Activated naive CD4-positive, alpha-beta T cell treated with anti-CD3 and anti-CD28 coated beads, Interleukin-2, amount 50 U/mL, for 16 hours (primary cell): Measurements from ENCODE around the gene FEN1.

ENCODE experiments used
- DNase-seq: peaks from one replicate; pipeline ENCODE4 v3.0.0-alpha.2; 2020

The FEN1 gene, protein sequence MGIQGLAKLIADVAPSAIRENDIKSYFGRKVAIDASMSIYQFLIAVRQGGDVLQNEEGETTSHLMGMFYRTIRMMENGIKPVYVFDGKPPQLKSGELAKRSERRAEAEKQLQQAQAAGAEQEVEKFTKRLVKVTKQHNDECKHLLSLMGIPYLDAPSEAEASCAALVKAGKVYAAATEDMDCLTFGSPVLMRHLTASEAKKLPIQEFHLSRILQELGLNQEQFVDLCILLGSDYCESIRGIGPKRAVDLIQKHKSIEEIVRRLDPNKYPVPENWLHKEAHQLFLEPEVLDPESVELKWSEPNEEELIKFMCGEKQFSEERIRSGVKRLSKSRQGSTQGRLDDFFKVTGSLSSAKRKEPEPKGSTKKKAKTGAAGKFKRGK

DNA sequence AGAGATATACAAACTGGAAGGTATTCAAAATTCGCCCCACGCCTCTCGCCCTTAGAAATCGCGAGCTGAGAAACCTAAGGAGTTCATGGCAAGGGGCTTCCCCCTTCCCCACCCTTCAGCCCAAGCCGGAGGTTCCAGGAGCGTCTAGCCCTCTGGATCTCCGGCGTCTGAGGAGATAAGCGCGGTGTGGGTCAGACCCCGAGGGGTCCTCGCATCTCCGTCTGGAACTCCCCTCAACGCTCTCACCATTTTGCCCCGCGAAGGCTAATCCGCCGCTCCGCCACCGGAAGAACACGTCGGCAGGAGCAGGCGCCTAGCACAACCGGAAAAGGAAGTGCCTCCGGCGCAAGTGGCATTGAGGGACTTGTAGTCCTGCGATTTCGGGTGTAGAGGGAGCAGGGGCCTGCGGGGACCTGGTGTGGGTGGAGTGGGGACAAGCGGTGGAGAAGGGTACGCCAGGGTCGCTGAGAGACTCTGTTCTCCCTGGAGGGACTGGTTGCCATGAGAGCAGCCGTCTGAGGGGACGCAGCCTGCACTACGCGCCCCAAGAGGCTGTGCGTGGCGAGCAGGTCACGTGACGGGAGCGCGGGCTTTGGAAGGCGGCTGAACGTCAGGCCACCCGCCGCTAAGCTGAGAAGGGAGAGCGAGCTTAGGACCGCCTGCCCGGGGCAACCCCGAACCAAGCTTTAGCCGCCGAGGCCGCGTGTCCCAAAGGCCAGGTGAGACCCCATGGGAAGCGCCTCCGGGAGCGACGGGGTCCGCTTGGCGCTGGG, at the start of gene FEN1, which contains the start of gene TMEM258:
TSS of gene FEN1 (plus strand) at position 602 of the 773 bp plus-strand sequence. CDS start 2,451 bp downstream, outside the sequence.
TSS of gene TMEM258 (minus strand) at position 290 of the 773 bp plus-strand sequence. CDS start at position 249, 41 bp downstream.
- DNase-seq: peak; percentile 89

- no peak for DNase-seq
These were observed 49.1 kb upstream of the FEN1 start for GRCh38 chr11:61743486-61744095.

DNA sequence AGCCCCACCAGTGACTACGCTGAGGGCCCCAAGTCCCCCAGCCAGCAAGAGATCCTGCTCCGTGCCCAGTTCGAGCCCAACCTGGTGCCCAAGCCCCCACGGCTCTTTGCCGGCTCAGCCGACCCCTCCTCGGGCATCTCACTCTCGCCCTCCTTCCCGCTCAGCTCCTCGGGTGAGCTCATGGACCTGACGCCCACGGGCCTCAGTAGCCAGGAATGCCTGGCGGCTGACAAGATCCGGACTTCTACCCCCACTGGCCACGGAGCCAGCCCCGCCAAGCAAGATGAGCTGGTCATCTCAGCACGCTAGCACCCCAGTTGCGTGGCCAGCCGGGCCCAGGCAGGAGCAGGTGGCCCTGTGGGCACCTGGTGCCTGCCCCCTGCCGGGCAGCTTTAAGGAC, 48.5 kb upstream of the FEN1 start:
- DNase-seq: no peak

- DNase-seq: no peak
These were observed 48.0 kb upstream of the FEN1 start for GRCh38 chr11:61744609-61745156.

DNA sequence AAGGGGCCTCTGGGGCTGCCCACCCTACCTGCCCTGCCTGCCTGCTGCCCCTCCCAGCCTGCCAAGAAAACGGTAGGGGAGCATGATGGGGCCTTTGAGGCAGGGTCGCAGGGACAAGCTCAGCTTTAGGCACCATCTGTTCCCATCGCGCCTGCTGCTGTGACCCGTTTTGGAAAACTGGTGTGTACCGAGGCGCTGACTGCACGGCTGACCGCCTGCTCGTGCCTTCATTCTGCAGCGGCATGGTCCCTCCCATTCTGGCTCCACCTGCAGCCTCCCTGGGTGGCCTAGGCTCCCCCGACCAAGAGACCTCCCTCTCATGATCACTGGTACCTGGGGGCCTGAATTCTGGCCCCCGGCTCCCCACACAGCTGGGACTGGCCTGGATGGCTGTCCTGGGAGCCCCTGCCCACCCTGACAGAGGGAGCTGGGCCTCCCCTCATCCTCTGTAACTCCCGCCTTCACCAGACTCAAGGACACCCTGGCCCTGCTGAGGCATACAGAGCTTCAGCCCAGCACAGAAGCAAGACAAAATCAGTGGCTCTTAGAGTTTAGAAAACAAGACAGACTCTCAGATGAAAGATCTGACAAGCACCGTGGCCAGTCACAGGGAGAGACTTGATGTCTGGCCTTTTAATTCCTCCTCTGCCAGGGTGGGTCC, 46.8 kb upstream of the FEN1 start:
- no peak for DNase-seq

- no peak for DNase-seq
These were observed 46.1 kb upstream of the FEN1 start for GRCh38 chr11:61746442-61747191.

DNA sequence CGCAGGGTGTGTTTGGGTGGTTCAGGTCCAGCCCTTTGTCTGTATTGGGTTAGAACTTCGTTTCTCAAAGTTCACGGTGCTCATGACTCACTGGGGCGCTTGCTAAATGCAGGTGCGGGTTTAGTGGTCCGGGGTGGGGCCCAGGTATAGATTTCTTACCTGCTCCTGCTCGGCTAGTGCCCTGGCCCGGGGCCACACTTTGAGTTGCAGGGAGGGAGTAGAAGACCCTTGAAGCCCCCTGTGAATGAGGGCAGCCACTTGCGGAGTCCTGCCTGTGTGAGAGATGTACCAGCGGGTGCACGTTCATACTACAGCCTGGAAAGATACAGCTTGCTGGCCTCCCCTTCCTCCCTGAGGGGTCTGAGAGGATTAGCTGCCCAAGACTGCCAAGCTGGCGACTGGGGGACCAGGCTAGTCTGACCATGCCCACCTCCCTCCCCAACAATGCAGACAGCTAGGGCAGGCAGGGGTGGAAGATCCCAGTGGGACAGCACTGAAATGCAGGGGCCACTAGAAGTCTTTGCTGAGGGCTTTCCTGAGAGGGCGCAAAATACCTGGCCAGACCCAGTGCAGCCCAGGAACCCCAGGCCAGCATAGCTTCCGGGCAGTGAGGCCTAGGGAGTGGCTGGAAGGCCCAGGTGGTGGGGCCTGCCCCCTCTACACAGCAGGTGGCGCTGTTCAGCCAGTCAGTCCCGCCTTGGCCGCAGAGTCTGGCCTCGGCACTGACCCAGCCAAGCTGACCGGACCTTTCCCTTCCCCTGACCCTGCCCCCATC, 45.3 kb upstream of the FEN1 start:
- no peak for DNase-seq

- DNase-seq: no peak
These were observed 44.8 kb upstream of the FEN1 start for GRCh38 chr11:61747967-61748285.

GRCh38 chr11:61749591-61750217, 43.0 kb upstream of the FEN1 start:
- no peak for DNase-seq

GRCh38 chr11:61750631-61751273, 42.0 kb upstream of the FEN1 start:
- no peak for DNase-seq

DNA sequence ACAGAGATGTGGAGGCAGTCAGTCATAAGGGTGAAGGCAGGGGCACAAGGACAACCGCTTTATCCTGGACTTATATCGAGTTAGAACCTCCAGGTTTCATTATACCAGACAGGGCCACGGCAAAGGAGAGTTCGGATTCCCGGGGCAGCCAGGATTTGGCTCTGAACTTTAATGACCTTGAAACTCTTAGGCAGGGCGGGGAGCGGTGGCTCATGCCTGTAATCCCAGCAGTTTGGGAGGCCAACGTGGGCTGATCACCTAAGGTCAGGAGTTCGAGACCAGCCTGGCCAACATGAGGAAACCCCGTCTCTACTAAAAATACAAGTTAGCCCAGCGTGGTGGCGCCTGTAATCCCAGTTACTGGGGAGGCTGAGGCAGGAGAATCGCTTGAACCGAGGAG, 41.3 kb upstream of the FEN1 start:
- no peak for DNase-seq

DNA sequence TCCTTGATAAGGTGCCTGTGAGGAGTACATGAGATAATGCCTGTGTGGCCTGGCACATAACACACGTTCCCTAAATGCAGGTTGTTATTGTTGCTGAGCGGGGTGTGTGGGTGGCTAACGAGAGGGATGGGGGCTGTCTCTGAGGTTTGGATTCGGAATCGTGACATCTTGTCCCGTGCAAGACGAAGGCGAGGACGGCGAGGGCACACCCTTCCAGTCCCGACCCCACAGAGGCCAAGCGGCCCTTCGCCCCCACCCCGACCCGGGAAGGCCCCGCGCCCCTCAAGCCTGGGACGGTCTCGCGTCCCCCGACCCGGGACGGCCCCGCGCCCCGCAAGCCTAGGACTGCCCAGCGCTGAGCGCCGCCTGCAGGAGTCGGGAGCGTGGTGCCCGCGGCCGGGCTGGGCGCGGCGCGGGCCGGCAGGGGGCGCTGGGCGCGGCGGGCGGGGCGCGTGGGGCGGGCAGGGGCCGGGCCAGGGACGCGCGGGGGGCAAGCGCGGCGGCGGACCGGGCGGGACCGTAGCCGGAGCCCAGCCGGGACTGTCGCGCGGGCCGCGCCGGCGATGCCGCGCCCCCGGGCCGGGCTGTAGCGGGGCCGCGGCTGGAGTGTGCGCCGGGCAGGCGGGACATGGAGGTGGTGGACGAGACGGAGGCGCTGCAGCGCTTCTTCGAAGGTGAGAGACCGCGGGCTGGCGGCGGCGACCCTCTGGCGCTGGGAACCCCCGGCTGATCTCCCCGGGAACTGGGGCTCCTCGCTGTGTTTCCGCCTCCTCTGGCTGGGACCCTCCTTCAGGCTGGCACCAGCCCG, 40.4 kb upstream of the FEN1 start, which contains the start of gene MYRF:
TSS of gene MYRF (plus strand) at position 520 of the 808 bp plus-strand sequence. CDS start at position 629, 109 bp downstream.
- peak; percentile 65 for DNase-seq

DNA sequence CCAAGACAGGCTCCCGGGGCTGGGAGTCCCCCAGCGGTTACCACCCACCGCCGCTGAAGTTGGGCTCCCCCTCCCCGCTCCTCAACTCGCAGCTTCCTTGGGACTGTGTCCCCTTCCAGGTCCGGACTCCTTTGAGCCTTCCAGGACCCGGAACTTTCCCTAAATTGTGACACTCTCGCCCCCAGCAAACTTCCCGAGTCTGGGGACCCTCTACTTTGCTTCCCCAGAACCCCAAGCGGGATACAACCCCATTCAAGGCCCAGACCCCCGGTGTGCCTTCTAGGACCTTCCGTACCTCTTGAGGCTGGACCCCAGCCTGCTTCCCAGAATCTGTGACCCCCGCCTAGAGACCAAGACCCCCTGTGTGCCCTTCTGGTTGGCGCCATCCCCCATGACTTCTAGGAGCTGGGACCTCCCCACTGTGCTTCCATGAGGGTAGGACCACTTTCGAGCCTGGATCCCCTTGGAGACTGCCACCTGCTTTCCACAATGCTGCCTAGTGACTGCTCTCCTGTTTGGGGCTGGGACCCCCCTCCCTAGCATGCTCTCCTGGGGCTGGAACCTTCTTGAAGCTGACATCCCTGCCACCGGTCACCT, 39.7 kb upstream of the FEN1 start:
- DNase-seq: no peak

- no peak for DNase-seq
These were observed 39.0 kb upstream of the FEN1 start for GRCh38 chr11:61753672-61754071.

GRCh38 chr11:61754534-61755482, 37.9 kb upstream of the FEN1 start:
- no peak for DNase-seq

GRCh38 chr11:61756147-61756451, 36.6 kb upstream of the FEN1 start:
- DNase-seq: no peak

DNA sequence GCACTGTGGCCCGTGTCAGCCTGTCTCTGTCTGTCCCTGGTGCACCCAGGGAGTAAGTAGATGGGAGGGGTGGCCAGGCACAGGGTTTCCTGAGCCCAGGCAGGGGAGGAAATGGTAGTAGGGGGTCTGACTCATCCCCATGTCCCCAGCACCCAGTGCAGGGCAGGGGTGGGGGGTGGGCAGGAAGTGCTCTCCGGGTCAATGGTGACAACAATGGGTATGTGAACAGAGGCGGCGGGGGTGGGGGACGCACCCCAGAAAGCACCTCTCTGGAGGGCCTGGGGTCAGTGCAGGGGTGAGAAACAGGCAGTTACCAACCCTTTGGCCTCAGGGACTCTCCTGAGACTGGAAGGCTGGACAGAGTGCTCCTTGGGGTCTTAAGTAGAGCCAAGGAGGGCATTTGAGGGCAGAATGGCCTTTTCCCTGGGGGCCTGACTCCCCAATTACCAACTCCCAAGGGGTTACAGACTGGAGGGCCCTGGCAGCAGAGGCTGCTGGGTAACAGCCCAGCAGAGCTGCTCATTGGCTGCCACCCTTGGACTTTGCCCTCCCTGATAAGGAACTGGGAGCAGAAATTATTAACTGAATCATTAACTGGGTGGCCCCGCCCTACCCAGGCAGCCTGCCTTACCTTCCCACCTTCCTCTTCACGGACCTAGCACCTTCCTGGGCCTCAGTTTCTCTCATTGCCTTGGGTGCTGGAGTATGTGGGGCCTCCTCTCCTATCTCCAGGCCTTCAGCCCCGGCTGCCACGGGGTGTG, 36.1 kb upstream of the FEN1 start:
- DNase-seq: no peak
